Gastroesophageal sphincter (tissue), 4 donors: ENCODE data around the gene PSD4. TPM values are rescaled to one million over a fixed set of nuclear protein-coding genes. Genes with fewer than 3 reads are reported as not detected.

Experiments
- ATAC-seq: fragments of 150-250 bp; one replicate; pipeline ENCODE4 v1.9.1; 2016; ENCODE audit warnings: mild to moderate bottlenecking, moderate library complexity
- H3K27ac ChIP-seq, 4 donors: fragments of 200-600 bp; sonication (generic) in 3 of 4; 1 replicate in 3 of 4; 2 replicates in 1 of 4; pipeline ENCODE4 v1.5.1; 2016 to 2019
- H3K27me3 ChIP-seq: fragments of 200-600 bp; sonication (generic); one replicate; pipeline ENCODE4 v1.5.1; 2019
- H3K36me3 ChIP-seq, 2 donors: fragments of 200-600 bp; sonication (generic); one replicate each; pipeline ENCODE4 v1.5.1; 2019; ENCODE audit warnings: control low read depth in 1 of 2
- H3K4me1 ChIP-seq, 3 donors: fragments of 200-600 bp; sonication (generic); 1 replicate in 2 of 3; 2 replicates in 1 of 3; pipeline ENCODE4 v1.5.1; 2016 to 2019; ENCODE audit warnings: control low read depth in 2 of 3
- H3K4me3 ChIP-seq, 2 donors: fragments of 200-600 bp; sonication (generic); one replicate each; pipeline ENCODE4 v1.5.1; 2019; ENCODE audit warnings: mild to moderate bottlenecking in 1 of 2, moderate library complexity in 1 of 2
- H3K9me3 ChIP-seq, 3 donors: fragments of 200-600 bp; sonication (generic); one replicate each; pipeline ENCODE4 v1.5.1; 2017 to 2019; ENCODE audit warnings: control low read depth in 2 of 3
- EP300 ChIP-seq: sonication (generic); formaldehyde crosslinking; IDR thresholded peaks from one replicate; pipeline ENCODE4 v1.6.1; 2017; ENCODE audit warnings: antibody characterized with exemption, mild to moderate bottlenecking
- POLR2A ChIP-seq, 2 donors: fragments of 450-650 bp; IDR thresholded peaks; one replicate each; pipeline ENCODE4 v1.6.1; 2017; ENCODE audit warnings: antibody characterized with exemption in 2 of 2, mild to moderate bottlenecking in 2 of 2, moderate library complexity in 1 of 2
- POLR2AphosphoS5 ChIP-seq: sonication (generic); formaldehyde crosslinking; IDR thresholded peaks from one replicate; pipeline ENCODE4 v1.6.1; 2017; ENCODE audit warnings: antibody characterized with exemption
- WGBS, 2 donors: methylation state at CpG; one replicate each; pipeline ENCODE4 v1.1.5; 2018; ENCODE audit warnings: low coverage in 1 of 2; 5-methylcytosine and 5-hydroxymethylcytosine counted together
- total RNA-seq, 4 donors: library from RNA; depleted of rRNA; stranded (reverse); fragments of >200 nt; gene quantifications; one replicate each; pipeline ENCODE4 v1.1.0, GENCODE V29; 2016
- TF ChIP-seq, protein P1 (sequence below), 4 experiments: fragments of 200-600 bp in 2 of 4; fragments of 450-650 bp in 2 of 4; sonication (generic) in 1 of 4; IDR thresholded peaks; one replicate each; pipeline ENCODE4 v1.5.1; 2017 to 2019; ENCODE audit warnings: antibody characterized with exemption in 4 of 4, mild to moderate bottlenecking in 2 of 4, moderate library complexity in 2 of 4

PSD4 gene
- total RNA-seq, 4 donors from 2014 or later = 3.0 to 4.4 (median 3.6) TPM

DNA sequence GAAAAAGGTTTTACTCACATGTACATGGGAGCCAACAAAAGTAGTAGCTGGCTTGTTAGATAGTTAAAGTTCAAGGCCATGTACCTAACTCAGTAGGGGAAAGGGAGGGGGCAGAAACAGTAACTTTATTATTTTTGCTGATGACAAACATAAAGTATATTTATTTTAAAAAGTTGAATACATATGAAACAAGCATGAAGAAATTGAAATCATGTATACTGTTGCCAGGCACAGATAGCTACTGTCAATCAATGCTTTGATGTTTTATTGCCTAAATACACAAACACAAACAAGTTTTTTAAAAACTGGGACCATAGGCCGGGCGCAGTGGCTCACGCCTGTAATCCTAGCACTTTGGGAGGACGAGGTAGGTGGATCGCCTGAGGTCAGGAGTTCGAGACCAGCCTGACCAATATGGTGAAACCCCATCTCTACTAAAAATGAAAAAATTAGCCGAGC lies 7.6 kb upstream of the PSD4 start:
- TF ChIP-seq, protein P1, sequence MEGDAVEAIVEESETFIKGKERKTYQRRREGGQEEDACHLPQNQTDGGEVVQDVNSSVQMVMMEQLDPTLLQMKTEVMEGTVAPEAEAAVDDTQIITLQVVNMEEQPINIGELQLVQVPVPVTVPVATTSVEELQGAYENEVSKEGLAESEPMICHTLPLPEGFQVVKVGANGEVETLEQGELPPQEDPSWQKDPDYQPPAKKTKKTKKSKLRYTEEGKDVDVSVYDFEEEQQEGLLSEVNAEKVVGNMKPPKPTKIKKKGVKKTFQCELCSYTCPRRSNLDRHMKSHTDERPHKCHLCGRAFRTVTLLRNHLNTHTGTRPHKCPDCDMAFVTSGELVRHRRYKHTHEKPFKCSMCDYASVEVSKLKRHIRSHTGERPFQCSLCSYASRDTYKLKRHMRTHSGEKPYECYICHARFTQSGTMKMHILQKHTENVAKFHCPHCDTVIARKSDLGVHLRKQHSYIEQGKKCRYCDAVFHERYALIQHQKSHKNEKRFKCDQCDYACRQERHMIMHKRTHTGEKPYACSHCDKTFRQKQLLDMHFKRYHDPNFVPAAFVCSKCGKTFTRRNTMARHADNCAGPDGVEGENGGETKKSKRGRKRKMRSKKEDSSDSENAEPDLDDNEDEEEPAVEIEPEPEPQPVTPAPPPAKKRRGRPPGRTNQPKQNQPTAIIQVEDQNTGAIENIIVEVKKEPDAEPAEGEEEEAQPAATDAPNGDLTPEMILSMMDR (IDR thresholded peaks at IDR 0.05) = no peak
- TF ChIP-seq POLR2AphosphoS5 (no peak), POLR2A (IDR thresholded peaks at IDR 0.05) (no peak), EP300 (no peak)
- no peak for ATAC-seq
- Histone ChIP-seq H3K36me3 (no peaks in the 10 kb centered on the region), H3K4me1 (no peaks in the 10 kb centered on the region), H3K9me3 (no peaks in the 10 kb centered on the region), H3K27me3 (no peaks in the 10 kb centered on the region), H3K27ac (no peak overlapping the region), H3K4me3 (no peak overlapping the region)
- WGBS, 2 donors = 90% methylated on average over 6 to 7 of the region's 7 CpGs

DNA sequence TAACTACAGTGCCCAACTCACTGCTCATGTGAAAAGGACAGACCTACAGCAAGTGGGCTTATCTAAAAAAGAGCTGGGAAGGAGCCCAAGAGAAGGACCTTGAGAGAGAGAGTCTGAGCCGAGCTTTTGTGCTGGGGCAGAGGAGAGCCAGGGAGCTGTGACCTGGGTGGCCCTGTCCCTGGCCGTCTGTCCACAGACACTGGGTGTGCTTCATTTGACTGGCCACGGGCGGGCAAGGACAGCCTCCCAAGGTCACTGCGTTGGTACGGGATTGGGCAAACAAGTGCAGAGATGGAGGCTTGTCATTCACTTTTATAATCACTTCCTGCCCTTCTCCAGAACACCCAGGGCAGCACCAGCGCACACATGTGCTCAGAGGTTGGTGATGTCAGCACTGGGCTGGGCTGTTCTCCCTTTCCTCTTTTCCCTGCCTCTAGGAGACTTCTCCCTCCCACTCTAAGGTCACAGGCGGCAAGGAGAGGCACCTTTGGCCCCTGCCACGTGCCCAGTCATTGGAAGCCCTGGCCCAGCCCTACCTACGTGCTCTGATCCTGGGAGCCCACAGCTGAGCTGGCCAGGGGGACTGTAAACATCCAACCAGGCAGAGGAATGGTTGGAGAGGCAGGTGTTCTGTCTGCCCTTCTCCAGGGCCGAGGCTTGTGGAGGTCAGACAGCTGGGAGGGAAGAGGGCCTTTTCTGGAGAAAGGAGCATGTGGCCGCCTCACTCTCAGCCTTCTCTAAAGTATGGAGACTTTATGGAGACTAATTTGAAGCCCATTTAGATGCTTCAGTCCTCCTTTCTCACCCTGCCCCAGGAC lies 6.4 kb upstream of the PSD4 start:
- ATAC-seq = peak; percentile 48
- no peaks in the 10 kb centered on the region for H3K27me3 ChIP-seq
- no peak overlapping the region for H3K4me3 ChIP-seq
- no peaks in the 10 kb centered on the region for H3K36me3 ChIP-seq
- no peaks in the 10 kb centered on the region for H3K9me3 ChIP-seq
- TF ChIP-seq, protein P1 (IDR thresholded peaks at IDR 0.05) = no peak
- H3K27ac ChIP-seq = no peak overlapping the region
- WGBS, 2 donors = 64 to 76% methylated on average over 5 of the region's 12 CpGs
- no peaks in the 10 kb centered on the region for H3K4me1 ChIP-seq

DNA sequence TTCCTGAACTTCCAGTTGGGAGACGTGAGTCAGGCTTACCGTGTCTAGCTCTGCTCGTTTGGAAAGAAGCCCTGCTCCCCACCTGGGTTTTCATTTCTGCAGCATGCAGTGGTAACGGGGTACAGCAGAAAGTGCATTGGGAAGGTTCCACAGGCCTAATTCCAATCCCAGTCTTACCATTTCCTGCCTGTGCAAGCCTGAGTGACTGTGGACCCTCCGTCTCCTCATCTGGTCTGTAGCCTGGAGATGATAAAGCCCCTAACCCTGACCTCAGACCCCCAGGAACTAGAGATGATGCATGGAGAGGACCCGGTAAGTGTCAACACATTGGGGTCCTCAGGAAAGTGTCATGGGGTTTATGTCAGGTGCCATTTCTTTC lies 5.8 kb upstream of the PSD4 start:
- 55 to 100% methylated on average over 2 to 5 of the region's 6 CpGs for WGBS, 2 donors
- Histone ChIP-seq H3K27ac (no peak overlapping the region), H3K4me1 (no peaks in the 10 kb centered on the region), H3K9me3 (no peaks in the 10 kb centered on the region), H3K27me3 (no peaks in the 10 kb centered on the region), H3K36me3 (no peaks in the 10 kb centered on the region), H3K4me3 (no peak overlapping the region)
- TF ChIP-seq POLR2AphosphoS5 (no peak), POLR2A (IDR thresholded peaks at IDR 0.05) (no peak), EP300 (no peak)
- TF ChIP-seq, protein P1 (IDR thresholded peaks at IDR 0.05) = no peak
- no peak for ATAC-seq

DNA sequence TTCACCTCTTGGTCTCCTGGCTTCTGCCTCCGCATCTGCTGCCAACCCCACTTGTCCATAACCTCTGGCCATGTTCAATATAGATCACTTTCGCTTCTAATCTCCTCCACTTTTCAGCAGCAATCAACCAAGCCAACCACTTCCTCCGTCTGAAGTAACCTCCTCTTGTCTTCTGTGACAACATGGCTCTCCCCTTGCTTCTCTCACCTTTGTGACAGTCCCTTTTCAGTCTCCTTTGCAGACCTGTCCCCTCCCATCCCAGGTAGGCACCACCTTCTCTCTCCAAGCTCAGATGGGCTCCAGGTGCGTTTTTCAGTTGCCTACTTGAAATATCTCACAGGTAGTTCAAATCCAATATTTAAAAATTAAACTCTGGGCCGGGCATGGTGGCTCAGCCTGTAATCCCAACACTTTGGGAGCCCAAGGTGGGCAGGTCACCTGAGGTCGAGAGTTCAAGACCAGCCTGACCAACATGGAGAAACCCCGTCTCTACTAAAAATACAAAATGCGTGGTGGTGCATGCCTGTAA lies 4.7 kb upstream of the PSD4 start:
- Histone ChIP-seq H3K9me3 (no peaks in the 10 kb centered on the region), H3K4me3 (no peak overlapping the region), H3K27me3 (no peaks in the 10 kb centered on the region), H3K36me3 (no peaks in the 10 kb centered on the region), H3K4me1 (no peaks in the 10 kb centered on the region), H3K27ac (no peak overlapping the region)
- TF ChIP-seq EP300 = no peak
- TF ChIP-seq, protein P1 (IDR thresholded peaks at IDR 0.05) = no peak
- no peak for TF ChIP-seq POLR2AphosphoS5
- no peak for TF ChIP-seq POLR2A (IDR thresholded peaks at IDR 0.05)
- ATAC-seq = no peak
- WGBS, 2 donors = 89 to 94% methylated on average over 3 of the region's 8 CpGs

DNA sequence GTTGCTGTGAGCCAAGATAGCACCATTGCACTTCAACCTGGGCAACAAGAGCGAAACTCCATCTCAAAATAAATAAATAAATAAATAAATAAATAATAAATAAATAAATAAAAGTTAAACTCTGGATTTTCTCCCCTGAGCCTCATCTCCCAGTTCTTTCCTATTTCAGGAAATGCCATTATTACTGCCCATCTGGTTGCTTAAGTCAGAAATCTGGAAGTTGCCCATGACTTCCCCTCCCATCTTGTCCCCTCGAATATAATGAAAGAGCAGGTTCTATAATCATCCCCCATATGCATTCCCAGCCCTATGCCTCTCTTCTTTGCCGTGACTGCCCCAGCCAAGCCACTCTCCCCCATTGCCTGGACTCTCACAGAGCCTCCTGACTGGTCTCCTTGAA lies 4.2 kb upstream of the PSD4 start:
- no peaks in the 10 kb centered on the region for H3K27me3 ChIP-seq
- H3K27ac ChIP-seq = no peak overlapping the region
- no peak overlapping the region for H3K4me3 ChIP-seq
- no peaks in the 10 kb centered on the region for H3K36me3 ChIP-seq
- H3K9me3 ChIP-seq = no peaks in the 10 kb centered on the region
- no peaks in the 10 kb centered on the region for H3K4me1 ChIP-seq
- no peak for TF ChIP-seq POLR2AphosphoS5
- TF ChIP-seq, protein P1 (IDR thresholded peaks at IDR 0.05) = no peak
- no peak for TF ChIP-seq EP300
- no peak for ATAC-seq
- 87 to 92% methylated on average over 3 of the region's 3 CpGs for WGBS, 2 donors
